Activated T-cell treated with anti-CD3 and anti-CD28 coated beads for 24 hours (primary cell): Measurements from ENCODE around the gene TRAPPC8.
A peak's percentile ranks its signal among the peaks of the same experiment; 100 is the strongest.
"Not testable (repeated sequence)": the region's sequence is repeated elsewhere in the genome, so short reads cannot be mapped to it uniquely, and the experiment has no call there.

Source experiments
- DNase-seq: peaks from one replicate; pipeline ENCODE4 v3.0.0-alpha.2; 2020; ENCODE audit warnings: low read depth

The TRAPPC8 gene

GRCh38 chr18:31942999-31943877, at the start of gene TRAPPC8:
Gene TRAPPC8, minus strand, starts transcription at chr18:31943128. Its CDS starts 364 bp downstream, at chr18:31942764.
- peak; percentile 86 for DNase-seq

- DNase-seq = no peak
Observed at GRCh38 chr18:31990823-31991222, 47.9 kb upstream of the TRAPPC8 start.

- DNase-seq = no peak
Observed at GRCh38 chr18:31983976-31984375, 41.0 kb upstream of the TRAPPC8 start.

- DNase-seq = no peak
Observed at GRCh38 chr18:31983020-31983419, 40.1 kb upstream of the TRAPPC8 start.

- no peak for DNase-seq
Observed at GRCh38 chr18:31980863-31981262, 37.9 kb upstream of the TRAPPC8 start.

- DNase-seq = no peak
Observed at GRCh38 chr18:31979714-31980113, 36.8 kb upstream of the TRAPPC8 start.

GRCh38 chr18:31978616-31979015, 35.7 kb upstream of the TRAPPC8 start:
- no peak for DNase-seq

GRCh38 chr18:31977270-31977872, 34.4 kb upstream of the TRAPPC8 start:
- DNase-seq = peak; percentile 16

GRCh38 chr18:31976242-31976641, 33.3 kb upstream of the TRAPPC8 start:
- no peak for DNase-seq

- no peak for DNase-seq
Observed at GRCh38 chr18:31973929-31974546, 31.1 kb upstream of the TRAPPC8 start.

- no peak for DNase-seq
Observed at GRCh38 chr18:31970617-31971016, 27.7 kb upstream of the TRAPPC8 start.

GRCh38 chr18:31965316-31965970, 22.5 kb upstream of the TRAPPC8 start:
- no peak for DNase-seq

- no peak for DNase-seq
Observed at GRCh38 chr18:31957728-31958127, 14.8 kb upstream of the TRAPPC8 start.

- DNase-seq = no peak
Observed at GRCh38 chr18:31954349-31954748, 11.4 kb upstream of the TRAPPC8 start.

GRCh38 chr18:31953699-31954098, 10.8 kb upstream of the TRAPPC8 start:
- DNase-seq = not testable (repeated sequence)

- DNase-seq = no peak
Observed at GRCh38 chr18:31952223-31952622, 9.3 kb upstream of the TRAPPC8 start.

GRCh38 chr18:31950583-31950982, 7.7 kb upstream of the TRAPPC8 start:
- DNase-seq = no peak

GRCh38 chr18:31948349-31948748, 5.4 kb upstream of the TRAPPC8 start:
- not testable (repeated sequence) for DNase-seq

GRCh38 chr18:31946305-31947046, 3.5 kb upstream of the TRAPPC8 start:
- no peak for DNase-seq

- no peak for DNase-seq
Observed at GRCh38 chr18:31943878-31944816, 1.2 kb upstream of the TRAPPC8 start.
